NCI-H2196 treated with DMSO at 0.1 percent for 48 hours (cell line): ENCODE measurements around the gene FBRS.

Experiments used
- DNase-seq: peaks from one replicate; lab custom pipeline; 2025; ENCODE audit not compliant: unreplicated experiment; lab: John Stamatoyannopoulos, UW

The FBRS gene

DNA sequence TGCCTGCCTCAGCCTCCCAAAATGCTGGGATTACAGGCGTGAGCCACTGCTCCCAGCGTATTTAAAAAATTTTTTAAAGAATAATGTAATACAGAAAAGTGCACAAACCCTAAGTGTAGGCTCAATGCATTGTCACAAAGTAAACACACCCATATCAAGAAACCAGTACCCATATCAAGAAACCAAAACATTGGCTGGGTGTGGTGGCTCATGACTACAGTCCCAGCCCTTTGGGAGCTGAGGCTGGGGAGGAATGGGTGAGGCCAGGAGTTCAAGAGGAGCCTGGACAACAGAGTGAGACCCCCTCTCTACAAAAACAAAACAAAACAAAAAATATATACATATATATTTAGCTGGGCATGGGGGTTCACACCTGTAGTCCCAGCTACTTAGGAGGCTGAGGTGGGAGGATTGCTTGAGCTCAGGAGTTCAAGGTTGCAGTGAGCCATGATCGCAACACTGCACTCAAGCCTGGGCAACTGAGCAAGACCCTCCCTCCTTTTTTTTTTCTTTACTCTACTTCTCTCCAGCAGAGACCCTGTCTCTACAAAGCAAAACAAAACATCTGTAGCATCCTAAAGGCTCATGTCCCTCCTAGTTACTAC is 16.8 kb upstream of the FBRS start:
- no peak for DNase-seq

DNA sequence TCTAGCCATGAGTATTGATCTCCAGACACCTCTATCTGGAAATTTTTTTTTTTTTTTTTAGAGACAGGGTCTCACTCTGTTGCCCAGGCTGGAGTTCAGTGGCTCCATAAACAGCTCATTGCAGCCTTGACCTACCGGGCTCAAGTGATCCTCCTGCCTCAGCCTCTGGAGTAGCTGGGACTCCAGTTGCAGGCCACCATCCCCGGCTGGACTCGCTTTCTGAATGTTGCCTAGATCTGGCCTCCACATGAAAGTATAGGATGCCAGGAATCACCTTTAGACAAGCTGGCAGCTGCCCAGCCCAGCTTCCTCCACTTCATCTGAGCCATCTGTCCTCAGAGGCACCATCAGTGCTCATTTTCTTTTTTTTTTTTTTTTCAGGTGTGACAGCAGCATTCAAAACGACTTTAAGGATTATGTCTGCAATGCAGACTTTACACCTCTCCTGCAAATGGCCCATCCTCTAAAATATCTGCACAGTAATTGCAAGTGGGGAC is 13.8 kb upstream of the FBRS start:
- DNase-seq = no peak

DNA sequence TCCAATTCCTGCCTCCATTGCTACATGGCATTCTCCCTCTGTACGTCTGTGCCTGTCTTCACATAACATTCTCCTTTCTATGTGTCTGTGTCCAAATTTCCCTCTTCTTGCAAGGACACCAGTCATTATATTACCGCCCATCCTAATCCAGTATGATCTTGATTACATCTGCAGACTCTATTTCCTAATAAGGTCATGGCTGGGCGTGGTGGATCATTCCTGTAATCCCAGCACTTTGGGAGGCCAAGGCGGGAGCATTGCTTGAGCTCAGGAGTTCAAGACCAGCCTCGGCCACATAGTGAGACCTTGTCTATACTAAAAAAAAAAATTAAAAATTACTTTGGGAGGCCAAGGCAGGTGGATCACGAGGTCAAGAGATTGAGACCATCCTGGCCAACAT is 12.5 kb upstream of the FBRS start:
- no peak for DNase-seq

DNA sequence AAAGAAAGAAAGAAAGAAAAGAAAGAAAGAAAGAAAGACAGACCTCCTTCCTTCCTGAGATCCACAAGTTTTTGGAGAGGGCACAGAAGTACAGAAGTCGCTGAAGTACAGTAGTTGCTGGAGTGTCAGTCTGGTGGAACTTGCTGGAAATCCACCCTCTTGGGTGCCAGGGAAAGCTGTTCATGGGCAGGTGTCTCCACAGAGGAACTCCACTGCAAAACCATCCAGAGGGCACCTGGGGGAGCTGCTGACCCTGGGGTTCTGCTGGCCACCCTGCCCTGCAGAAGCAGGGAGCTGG is 11.0 kb upstream of the FBRS start:
- no peak for DNase-seq

DNA sequence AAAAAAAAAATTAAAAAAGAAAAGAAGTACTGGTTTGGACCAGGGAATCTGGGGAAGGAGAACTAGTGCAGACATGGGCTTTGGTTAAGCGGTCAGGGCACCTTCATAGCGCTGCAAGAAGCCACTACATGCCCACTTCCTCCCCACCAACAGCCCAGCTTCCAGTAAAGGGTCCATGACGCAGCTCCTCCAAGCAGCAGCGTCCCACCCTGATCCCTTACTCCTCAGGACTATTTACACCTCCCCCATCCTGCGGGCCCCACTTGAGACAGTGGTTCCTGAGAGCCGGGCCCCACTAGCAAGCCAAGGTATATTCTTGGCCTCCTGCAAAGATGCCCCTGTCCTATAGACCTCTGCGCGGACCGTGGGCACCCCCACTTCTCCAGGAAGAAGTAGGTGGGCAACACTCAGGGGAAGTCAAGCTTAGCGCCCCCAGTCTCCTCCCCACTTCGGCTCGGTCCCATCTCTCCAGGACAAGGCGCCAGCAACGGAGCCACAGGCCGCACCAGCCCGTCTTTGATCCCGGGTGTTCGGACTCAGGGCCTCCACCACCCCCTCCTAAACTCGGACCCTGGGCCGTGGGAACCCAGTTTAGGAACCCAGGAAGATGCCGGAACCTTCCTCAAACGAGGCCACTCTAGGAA is 8.4 kb upstream of the FBRS start:
- no peak for DNase-seq

DNA sequence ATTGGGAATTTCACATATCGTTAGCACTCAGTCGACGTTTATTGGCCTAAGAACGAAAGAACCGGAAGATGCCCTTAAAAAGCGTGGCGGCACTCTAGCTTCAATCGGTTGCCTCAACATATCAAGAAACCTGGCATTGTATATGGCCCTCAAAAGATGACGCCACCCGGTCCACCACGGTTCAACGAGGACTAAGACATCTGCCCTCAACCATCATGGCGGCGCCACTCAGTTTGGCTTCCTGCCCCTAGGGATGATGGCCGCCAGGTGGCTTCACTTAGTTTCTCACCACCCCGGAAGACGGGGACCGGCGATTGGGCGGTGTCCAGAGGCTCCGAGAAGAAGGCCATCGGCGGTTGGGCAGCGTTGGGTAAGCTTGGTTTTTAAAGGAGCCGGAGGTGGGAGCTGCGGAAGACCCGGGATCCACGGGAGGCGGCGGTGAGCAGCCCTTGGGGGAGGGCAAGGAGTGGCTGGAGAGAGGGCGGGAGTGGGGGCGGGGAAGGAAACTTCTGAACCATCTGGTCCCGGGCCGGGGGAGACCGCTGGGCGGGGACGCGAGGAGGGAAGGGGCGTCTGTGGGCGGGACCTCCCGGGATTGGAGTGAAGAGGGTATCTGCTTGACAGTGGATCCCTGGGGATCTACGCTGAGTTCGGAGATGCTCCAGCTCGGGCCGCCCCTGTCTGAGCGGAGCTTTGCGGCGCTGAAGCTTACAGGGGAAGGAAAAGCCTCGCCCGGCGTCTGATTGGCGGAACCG is 7.7 kb upstream of the FBRS start, which contains the start of gene PRR14:
TSS of gene PRR14 (plus strand) at position 592 of the 755 bp plus-strand sequence. CDS start 686 bp downstream, outside the sequence.
- DNase-seq = peak; percentile 99

DNA sequence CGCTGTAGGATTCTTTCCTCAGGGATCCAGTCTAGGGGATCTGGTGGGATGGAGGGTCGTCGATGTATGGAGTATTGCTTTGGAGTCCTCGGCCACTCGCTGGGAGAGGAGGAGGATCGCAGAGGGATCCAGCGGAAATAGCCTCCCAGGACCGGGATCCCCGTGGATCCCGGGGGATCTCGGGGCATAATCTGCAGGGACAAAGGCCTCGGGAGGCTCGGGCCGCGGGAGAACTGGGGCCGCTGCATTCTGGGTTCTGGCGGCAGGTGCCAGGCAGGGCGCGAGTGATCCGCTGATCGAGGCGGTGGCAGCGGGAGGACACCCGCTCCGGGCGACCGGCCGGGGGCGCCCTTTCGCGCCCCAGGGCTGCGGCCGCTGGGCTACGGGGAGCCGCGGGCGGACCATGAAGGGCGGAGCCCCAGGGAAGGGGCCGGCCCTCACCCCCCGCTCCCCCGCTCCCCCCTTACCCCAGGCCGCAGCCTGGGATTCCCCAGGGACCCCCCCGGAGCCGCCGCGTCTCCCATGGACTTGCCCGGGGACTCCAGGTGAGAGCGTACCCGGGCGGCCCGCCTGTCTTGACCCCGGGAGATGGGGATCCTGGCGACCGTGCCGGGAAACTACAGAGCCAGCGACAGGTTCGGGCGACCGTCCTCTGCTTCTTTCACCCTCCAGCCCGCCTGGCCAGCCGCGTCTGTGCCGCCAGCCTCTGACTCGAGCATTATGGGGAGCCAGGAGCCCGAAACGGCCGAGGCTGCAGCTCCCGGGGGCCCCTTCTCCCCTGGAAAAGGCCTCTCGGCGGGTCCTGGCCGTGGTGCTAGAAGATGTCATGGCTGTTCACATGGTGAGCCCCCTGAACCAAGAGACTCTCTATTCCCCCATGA is 6.9 kb upstream of the FBRS start:
- peak; percentile 39 for DNase-seq

DNA sequence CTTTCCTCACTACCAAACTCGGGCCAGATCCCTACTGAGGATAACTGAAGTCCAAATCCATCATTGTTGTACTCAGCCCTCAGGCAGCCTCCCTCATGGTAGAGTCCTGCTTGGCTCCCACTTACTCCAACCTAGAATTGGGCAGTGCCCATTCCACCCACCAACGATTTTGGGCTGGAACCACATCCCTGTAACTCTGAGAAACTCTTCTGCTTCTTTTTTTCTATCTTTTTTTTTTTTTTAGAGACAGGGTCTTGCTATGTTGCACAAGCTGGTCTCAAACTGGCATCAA is 6.3 kb upstream of the FBRS start:
- no peak for DNase-seq

DNA sequence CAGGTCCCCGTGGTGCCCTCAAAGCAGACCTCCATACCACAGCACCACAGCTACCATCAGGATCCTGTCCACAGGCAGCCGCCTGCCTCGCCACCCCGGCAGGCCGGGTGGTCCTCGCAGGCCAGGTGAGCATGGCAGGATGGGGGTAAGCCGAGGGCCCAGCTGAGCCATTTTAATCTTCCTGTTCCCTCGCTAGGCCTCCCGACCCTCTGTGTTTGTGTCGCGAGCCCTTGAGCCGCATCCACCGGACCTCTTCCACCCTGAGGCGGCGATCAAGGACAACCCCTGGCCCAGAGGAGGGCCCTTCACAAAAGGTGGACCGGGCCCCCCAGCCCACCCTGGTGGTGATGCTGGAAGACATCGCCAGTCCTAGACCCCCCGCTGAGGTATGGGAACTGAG is 5.5 kb upstream of the FBRS start:
- DNase-seq = no peak

DNA sequence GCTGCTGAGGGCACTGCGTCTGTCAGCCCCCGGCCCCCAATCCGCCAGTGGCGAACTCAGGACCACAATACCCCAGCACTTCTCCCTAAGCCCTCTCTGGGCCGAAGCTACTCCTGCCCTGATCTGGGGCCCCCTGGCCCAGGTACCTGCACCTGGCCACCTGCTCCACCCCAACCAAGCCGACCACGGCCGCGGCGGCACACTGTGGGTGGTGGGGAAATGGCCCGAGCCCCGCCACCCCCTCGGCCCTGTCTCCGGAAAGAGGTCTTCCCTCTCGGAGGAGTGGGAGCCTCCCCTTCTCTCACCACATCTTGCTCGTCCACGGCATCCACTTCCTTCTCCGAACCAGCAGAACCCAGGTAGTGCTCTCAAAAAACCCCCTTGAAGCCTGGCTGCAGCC is 3.4 kb upstream of the FBRS start:
- no peak for DNase-seq

DNA sequence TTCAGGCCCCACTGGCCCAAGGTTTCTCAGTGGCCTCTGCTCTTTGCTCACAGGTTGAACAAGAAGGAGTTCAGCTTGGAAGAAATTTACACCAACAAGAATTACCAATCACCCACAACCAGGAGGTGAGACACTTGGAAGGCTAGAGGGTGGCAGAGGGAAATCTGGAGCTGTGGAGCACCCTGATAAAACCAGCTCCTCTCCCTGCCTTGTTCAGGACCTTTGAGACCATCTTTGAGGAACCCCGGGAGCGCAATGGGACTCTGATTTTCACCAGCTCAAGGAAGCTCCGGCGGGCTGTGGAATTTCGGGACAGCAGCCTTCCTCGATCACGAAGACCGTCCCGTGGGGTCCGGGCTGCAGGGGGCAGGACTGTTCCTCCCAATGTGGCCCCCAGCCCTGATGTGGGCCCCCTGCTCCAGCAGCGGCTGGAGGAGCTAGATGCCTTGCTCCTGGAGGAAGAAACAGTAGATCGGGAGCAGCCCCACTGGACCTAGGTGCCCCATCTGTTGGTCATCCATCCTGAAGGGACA is 2.4 kb upstream of the FBRS start:
- DNase-seq = no peak

DNA sequence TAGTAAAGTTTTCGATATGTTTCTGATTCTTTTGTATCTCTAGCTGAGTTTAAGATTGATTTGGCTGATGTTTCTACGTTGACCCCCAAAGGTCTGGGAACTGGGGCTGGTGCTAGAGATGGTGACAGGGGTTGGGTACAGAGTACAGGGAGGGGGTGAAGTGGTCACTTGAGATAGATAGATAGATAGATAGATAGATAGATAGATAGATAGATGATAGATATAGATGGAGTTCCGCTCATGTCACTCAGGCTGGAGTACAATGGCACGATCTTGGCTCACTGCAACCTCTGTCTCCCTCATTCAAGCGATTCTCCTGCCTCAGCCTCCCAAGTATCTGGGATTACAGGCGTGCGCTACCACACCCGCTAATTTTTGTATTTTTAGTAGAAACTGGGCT is 1.8 kb upstream of the FBRS start:
- no peak for DNase-seq

DNA sequence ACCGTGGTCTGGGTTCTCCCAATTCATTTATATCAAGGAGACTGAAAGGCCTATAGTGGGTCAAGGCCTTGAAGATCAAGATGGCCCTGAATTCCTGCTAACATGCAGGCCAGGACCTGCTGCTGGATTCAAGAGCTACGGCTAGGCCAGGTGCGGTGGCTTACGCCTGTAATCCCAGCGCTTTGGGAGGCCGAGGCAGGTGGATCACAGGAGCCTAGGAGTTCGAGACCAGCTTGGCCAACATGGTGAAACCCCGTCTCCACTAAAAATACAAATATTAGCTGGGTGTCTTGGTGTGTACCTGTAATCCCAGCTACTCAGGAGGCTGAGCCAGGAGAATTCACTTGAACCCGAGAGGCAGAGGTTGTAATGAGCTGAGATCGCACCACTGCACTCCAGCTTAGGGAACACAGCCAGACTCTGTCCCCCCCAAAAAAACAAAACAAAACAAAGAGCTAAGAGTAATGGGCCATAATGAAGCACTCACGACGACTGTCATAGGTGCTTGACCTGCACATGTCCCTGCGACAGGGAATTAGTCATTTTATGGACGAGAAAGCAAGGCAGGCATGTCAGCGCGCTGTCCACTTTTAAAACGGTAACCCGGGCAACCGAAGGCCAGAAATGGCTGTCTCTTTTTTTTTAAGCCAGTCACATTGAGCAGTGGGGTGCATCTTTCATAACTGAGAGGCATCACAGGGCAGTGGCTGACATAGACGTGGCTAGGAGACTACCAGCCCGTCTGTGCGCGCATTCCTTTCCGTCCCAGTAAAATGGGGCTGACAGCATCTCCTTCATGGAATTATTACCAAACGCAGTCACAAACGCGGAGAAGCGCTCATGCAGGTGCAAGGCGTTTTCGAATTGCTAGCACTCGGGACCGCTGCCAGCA is 1.0 kb upstream of the FBRS start:
- DNase-seq = no peak

DNA sequence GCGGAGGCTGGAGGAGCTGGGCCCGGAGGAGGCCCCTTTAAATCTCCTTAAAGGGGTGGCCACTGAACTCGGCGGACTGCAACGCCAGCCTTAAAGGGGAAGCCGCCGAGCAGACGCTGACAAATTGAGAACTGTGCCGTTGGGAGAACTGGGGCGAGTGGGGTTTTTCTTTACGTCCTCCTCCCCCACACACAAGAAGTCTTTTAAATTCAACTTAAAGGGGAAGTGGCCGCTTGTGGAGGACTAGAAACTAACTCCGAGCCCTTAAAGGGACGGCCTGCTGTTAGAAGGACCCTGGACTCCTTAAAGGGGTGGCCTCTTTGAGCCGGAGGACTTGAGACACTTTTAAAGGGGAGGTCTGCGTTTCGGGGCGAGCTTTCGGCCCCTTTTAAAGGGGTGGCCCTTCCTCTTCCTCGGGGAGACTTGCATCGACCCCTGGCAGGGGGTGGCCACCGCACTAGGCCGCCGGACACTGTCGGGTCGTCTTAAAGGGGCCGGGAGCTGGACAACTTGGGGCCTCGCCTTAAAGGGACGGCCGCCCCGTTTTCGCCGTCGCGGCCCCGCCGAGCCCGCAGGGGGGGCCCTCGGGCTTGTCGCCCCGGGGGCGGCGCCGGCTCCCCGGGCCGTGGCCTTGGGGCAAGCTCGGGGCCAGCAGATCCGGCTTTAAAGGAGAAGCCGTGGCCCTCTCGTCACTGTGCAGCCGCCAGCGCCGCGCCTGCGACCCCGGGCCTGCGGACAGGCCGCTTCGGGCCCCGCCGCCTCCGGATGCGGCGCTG is 688 bp downstream of the FBRS start:
- DNase-seq = no peak

DNA sequence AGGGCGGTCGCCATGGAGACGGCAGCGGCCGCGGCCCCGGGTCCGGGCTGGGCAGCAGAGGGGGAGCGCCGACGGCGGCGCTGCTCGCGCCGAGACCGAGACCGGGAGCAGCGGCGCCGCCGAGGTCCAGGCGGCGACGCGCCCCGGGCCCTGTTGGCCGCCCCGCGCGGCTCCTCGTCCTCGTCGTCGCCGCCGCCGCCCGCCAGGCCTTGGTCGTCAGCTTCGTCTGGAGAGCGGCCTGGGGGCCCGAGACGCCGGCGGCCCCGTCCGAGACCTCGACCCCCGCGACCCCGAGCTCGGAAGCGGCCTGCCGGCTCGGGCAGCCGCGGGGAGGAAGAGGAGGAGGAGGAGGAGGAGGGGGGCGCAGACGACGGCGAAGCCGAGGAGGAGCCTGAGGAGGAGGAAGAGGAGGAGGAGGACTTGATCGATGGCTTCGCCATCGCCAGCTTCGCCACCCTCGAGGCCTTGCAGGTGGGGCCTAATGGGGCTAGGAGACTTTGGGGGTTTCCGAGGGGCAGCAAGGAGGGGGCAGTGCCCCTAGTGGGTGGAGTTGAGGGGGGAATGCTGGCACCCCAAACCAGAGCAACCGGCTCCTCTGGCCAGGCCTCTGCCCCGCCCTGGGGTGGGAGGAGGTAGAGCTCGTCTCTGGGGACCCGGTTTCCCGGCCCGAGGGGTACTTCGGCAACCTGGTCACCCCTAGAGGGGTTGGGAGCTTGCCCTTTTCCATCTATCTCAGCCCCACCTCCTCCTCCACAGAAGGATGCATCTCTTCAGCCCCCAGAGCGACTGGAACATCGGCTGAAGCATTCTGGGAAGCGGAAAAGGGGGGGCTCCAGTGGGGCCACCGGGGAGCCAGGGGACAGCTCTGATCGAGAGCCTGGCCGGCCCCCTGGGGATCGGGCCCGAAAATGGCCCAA is 1.5 kb downstream of the FBRS start:
- no peak for DNase-seq

DNA sequence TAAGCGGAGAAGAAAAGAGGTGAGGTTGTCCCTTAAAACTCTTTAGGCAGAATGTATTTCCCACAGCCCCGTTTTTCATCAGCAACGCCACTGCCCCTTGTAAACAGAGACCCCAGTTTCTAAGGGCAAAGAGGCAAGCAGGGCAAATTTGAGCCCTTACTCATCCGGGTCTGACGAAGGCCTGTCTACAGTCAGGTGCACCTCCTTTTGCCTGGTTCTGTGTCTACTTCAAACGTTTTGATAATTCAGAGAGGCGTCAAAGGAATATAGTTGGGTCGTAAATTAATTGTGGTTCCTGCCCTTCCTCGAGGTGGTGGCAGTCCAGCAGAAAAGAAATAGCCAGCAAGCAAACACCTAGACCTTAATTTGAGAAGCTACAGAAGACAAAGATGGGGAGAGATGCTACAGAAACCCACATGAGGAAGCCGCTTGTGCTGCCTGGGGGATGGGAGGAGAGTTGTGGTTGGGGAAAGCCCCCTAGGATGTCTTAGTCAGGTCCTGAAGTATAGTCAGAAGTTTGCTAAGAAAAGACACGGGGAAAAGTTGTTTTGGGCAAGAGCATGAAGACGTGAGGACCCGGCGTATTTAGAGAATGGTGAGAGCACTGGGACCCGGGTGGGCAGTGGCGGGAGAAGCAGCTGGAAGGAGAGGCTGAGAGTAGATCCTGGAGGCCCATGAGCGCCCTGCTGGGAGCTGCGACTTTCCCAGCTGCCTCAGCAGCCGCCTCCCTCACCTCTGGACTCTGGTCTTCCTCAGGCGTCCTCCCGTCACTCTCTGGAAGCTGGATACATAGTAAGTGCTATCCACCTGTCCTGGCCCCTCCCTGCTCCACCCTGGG is 2.4 kb downstream of the FBRS start:
- DNase-seq = no peak

DNA sequence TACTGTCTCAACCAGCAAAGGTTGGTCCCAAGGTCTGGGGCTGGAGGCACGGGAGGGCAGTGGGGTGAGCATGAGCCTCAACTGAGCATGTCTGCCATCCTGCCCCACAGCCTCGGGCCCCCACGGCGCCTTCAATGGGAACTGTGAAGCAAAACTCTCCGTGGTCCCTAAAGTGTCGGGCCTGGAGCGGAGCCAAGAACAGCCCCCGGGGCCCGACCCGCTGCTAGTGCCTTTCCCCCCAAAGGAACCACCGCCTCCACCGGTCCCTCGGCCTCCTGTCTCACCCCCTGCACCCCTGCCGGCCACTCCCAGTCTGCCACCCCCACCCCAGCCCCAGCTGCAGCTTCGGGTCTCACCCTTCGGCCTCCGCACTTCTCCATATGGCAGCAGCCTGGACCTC is 4.2 kb downstream of the FBRS start:
- DNase-seq = no peak

DNA sequence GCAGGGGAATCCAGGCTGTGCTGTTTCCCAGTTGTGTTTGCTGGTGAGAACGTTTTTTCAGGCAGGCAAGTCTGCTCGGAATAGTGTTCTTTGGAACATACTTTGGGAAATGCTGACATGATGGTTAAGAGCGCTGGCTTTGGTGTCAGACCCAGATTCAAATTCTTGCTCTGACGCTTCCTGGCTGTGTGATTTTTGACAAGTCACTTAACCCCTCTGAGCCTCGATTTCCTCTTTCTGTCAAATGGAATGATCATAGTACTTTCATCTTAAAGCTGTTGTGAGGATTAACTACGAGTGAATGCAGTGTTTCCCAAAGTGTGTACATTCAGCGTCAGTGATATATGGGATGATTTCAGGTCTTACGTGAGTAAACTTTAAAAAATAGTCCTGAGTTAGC is 4.8 kb downstream of the FBRS start:
- no peak for DNase-seq
